DOHH2 (cell line): ENCODE data around the gene HOXA5.
A peak's percentile ranks its signal among the peaks of the same experiment; 100 is the strongest.

Experiments
- H3F3A ChIP-seq: fragments of 200-600 bp; sonication (generic), shearing (Covaris generic); 2 replicates; pipeline ENCODE4 v1.6.0; 2016; ENCODE audit warnings: antibody characterized with exemption, mild to moderate bottlenecking; ENCODE audit not compliant: control insufficient read depth, insufficient read depth
- H3K27ac ChIP-seq: fragments of 200-600 bp; sonication (generic); 2 replicates; pipeline ENCODE4 v1.5.1; 2014; ENCODE audit warnings: low read depth, mild to moderate bottlenecking, low read length, moderate library complexity
- H3K27me3 ChIP-seq: fragments of 200-600 bp; sonication (generic); 2 replicates; pipeline ENCODE4 v1.6.1; 2014; ENCODE audit warnings: mild to moderate bottlenecking, low read length, mixed read lengths; ENCODE audit not compliant: control insufficient read depth
- H3K36me3 ChIP-seq: fragments of 200-600 bp; sonication (generic); 2 replicates; pipeline ENCODE4 v1.6.1; 2014; ENCODE audit warnings: mild to moderate bottlenecking, low read length, moderate library complexity, mixed read lengths; ENCODE audit not compliant: control insufficient read depth
- H3K4me1 ChIP-seq: fragments of 200-600 bp; sonication (generic); 2 replicates; pipeline ENCODE4 v1.6.1; 2014; ENCODE audit warnings: mild to moderate bottlenecking, low read length, mixed read lengths; ENCODE audit not compliant: control insufficient read depth
- H3K4me2 ChIP-seq: fragments of 200-600 bp; sonication (generic); 2 replicates; pipeline ENCODE4 v1.6.0; 2014; ENCODE audit warnings: mild to moderate bottlenecking, low read length, moderate library complexity
- H3K4me3 ChIP-seq: fragments of 200-600 bp; sonication (generic); 2 replicates; pipeline ENCODE4 v1.5.1; 2014; ENCODE audit warnings: mild to moderate bottlenecking, low read length, mixed read lengths
- H3K79me2 ChIP-seq: fragments of 200-600 bp; sonication (generic); 2 replicates; pipeline ENCODE4 v1.6.1; 2014; ENCODE audit warnings: mild to moderate bottlenecking, low read length, mixed read lengths; ENCODE audit not compliant: control insufficient read depth
- H3K9me2 ChIP-seq: fragments of 200-600 bp; sonication (generic); replicated peaks from 2 replicates; pipeline ENCODE4 v1.6.1; 2014; ENCODE audit warnings: mild to moderate bottlenecking, low read length, mixed read lengths; ENCODE audit not compliant: control insufficient read depth
- H3K9me3 ChIP-seq: fragments of 200-600 bp; sonication (generic); 2 replicates; pipeline ENCODE4 v1.6.1; 2014; ENCODE audit warnings: antibody characterized with exemption, low read length, mixed read lengths; ENCODE audit not compliant: control insufficient read depth, insufficient read depth
- H4K20me1 ChIP-seq: fragments of 200-600 bp; sonication (generic); 2 replicates; pipeline ENCODE4 v1.6.0; 2014; ENCODE audit warnings: low read depth, mild to moderate bottlenecking, antibody characterized with exemption, low read length, moderate library complexity; ENCODE audit not compliant: control insufficient read depth, insufficient read depth
- CTCF ChIP-seq: fragments of 200-600 bp; sonication (generic); IDR thresholded peaks from one replicate; pipeline ENCODE4 v1.5.1; 2014; ENCODE audit warnings: antibody characterized with exemption, mild to moderate bottlenecking, low read depth, low read length; ENCODE audit not compliant: poor library complexity, severe bottlenecking
- EZH2phosphoT487 ChIP-seq: fragments of 200-600 bp; sonication (generic); IDR thresholded peaks from 2 replicates; pipeline ENCODE4 v1.6.1; 2017; ENCODE audit warnings: borderline replicate concordance, mild to moderate bottlenecking, antibody characterized with exemption, low read length, moderate library complexity, mixed read lengths

Gene HOXA5

GRCh38 chr7:27165996-27166530 is 22.6 kb upstream of the HOXA5 start:
- no peak overlapping the region for H3K27ac ChIP-seq
- H3K9me2 ChIP-seq = no peaks in the 10 kb centered on the region
- no peaks in the 10 kb centered on the region for H3K79me2 ChIP-seq
- peaks cover 7% of the 10 kb centered on the region for H3K4me1 ChIP-seq
- no peaks in the 10 kb centered on the region for H3K36me3 ChIP-seq
- no peak overlapping the region for H3K4me2 ChIP-seq
- H3K27me3 ChIP-seq = peaks cover 71% of the 10 kb centered on the region
- H3K9me3 ChIP-seq = no peaks in the 10 kb centered on the region
- H3F3A ChIP-seq = peaks cover 7% of the 10 kb centered on the region
- no peak for TF ChIP-seq CTCF
- TF ChIP-seq EZH2phosphoT487 = no peak
- no peak overlapping the region for H3K4me3 ChIP-seq
- peaks cover 5% of the 10 kb centered on the region; the same call in 1 of the 2 replicates for H4K20me1 ChIP-seq

GRCh38 chr7:27165089-27165995 is 21.9 kb upstream of the HOXA5 start, which contains the start of gene HOXA9:
Gene HOXA9, minus strand, starts transcription at chr7:27165537. Its CDS starts 80 bp downstream, at chr7:27165457.
- Histone ChIP-seq H3K27ac (no peak within 1 kb of the TSS), H3K9me3 (no peaks in the 10 kb centered on the region), H3K4me3 (no peak within 1 kb of the TSS), H3K4me1 (peaks cover 11% of the 10 kb centered on the region), H3F3A (peaks cover 2% of the 10 kb centered on the region), H3K36me3 (no peaks in the 10 kb centered on the region), H3K4me2 (peak within 1 kb of the TSS; percentile 28; the same call in 1 of the 2 replicates), H3K9me2 (no peaks in the 10 kb centered on the region), H4K20me1 (0 out of 2 replicates have a peak, but pooled peaks cover 3% of the 10 kb centered on the region), H3K27me3 (peaks cover 65% of the 10 kb centered on the region), H3K79me2 (no peaks in the 10 kb centered on the region)
- no peak for TF ChIP-seq CTCF

GRCh38 chr7:27164367-27165088 is 21.0 kb upstream of the HOXA5 start:
- Histone ChIP-seq H4K20me1 (no peaks in the 10 kb centered on the region), H3K27ac (no peak overlapping the region), H3K4me3 (no peak overlapping the region), H3K4me1 (peaks cover 15% of the 10 kb centered on the region), H3K4me2 (peak overlapping the region; percentile 28; the same call in 1 of the 2 replicates), H3K9me2 (no peaks in the 10 kb centered on the region), H3K79me2 (no peaks in the 10 kb centered on the region), H3F3A (no peaks in the 10 kb centered on the region; the same call in 1 of the 2 replicates), H3K36me3 (no peaks in the 10 kb centered on the region), H3K27me3 (peaks cover 63% of the 10 kb centered on the region), H3K9me3 (no peaks in the 10 kb centered on the region)
- TF ChIP-seq CTCF (no peak), EZH2phosphoT487 (no peak)
